ENCODE results near the gene AK5. TPM values are rescaled to one million over a fixed set of nuclear protein-coding genes. Genes with fewer than 3 reads are reported as not detected.

Gene AK5
- polyA plus RNA-seq, 2 of the 4 experiments (the other 2 are of a cell fraction) = 4.9 to 6.1 TPM

DNA sequence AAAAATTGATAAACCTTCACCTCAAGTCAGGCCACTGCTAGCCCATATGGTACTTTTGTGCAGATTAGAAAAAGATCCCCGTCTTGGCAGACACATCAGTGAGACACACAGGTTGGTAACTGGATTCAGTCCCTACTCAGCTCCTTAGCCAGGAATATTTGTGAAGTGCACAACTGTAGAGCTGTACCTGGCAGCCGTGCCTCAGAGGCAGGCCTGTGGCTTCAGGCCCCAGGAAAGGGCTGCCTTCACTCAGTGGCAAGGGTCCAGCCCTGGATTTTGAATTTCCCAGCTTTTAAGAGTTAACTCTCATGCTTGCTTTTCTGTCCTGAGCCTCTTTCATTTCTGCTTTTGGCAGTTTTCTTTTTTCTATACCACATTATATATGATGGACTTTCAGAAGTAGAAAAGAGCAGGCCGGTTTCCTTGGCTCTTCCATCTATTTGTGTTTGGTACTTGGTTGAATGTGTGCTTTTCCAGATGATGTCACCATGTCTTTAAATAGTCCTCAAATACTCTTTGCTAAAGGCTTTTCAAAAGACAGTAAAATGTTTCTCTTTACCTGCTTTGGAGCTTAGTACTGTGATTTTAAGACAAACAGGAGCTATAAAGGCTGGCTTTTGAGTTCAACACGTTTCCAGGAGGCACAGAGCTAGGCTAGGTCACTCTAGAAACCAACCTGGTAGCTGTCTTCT is 186.6 kb downstream of the AK5 start:
- ChIA-PET CTCF (no interaction called here), POLR2A (no interaction called here)
- TF ChIP-seq NFE2L2 (conservative IDR thresholded peaks at IDR 0.05; ENCODE audit: low read length) (no peak), PHF8 (IDR thresholded peaks at IDR 0.05; ENCODE audit: borderline replicate concordance, low read depth) (no peak), JUN (IDR thresholded peaks at IDR 0.05) (no peak), BHLHE40 (IDR thresholded peaks at IDR 0.05; ENCODE audit: low read depth, low read length) (no peak)
- ATAC-seq = no peak
- Histone ChIP-seq H3K9me3 (no peaks in the 10 kb centered on the region), H3K4me1 (peaks cover 5% of the 10 kb centered on the region; the same call in 2 of the 3 replicates), H3K4me2 (no peak overlapping the region), H3K4me3 (no peak overlapping the region), H3K27ac (peak overlapping the region in 1 of 2 experiments; percentile 37; a peak in 1 of 6 replicates)
- no peak for DNase-seq (ENCODE audit: low read depth in 1 of 2, low spot score in 1 of 2)
- WGBS (ENCODE audit: missing lambda C conversion rate) = 47% methylated on average over 4 of the region's 4 CpGs
- FAIRE-seq = no peak

DNA sequence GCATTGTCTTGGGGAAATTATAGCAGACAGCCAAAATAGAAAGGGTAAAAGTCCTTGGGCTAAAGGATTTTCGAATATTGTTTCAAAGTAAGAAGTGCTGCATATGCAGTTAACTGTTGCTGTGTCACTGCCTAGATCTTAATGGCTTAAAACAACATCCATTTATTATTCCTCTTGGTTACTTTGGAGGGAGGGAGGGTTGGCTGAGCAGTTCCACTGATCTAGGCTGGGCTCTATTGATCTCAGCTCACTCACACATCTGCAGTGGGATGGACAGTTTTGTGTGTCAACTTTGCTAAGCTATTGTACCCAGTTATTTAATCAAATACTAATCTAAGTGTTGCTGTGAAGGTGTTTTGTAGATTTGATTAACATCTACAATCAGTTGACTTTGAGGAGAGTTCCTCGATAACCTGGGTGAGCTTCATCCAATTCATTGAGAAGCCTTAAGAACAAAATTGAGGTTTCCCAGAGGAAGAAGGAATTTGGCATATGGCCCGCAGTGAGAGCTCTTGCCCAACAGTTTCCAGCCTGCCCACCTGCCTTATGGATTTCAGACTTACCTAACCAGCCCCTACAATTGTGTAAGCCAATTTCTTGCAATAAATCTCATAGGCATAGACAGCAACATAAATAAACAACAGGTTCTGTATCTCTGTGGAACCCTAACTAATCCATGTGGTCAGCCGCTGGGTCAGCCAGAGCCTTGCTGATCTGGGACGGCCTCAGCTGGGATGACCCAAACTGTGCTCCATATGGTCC is 187.3 kb downstream of the AK5 start:
- WGBS (ENCODE audit: missing lambda C conversion rate) = 88% methylated on average over 5 of the region's 5 CpGs
- ChIA-PET POLR2A (no interaction called here), CTCF (interaction anchor here (0.7 kb wide), 1 partner anchor 103 kb away, joined by 3 read pairs; no protein-coding TSS in a partner anchor)
- no peak for ATAC-seq
- Histone ChIP-seq H3K4me1 (peaks cover 13% of the 10 kb centered on the region; the same call in 2 of the 3 replicates), H3K4me3 (no peak overlapping the region), H3K9me3 (no peaks in the 10 kb centered on the region), H3K27ac (no peak overlapping the region; a peak in 1 of 6 replicates), H3K4me2 (no peak overlapping the region)
- no peak for DNase-seq (ENCODE audit: low read depth in 1 of 2, low spot score in 1 of 2)
- FAIRE-seq = no peak
- TF ChIP-seq HEYL (CRISPR knock-in tag; IDR thresholded peaks at IDR 0.05) = no peak

DNA sequence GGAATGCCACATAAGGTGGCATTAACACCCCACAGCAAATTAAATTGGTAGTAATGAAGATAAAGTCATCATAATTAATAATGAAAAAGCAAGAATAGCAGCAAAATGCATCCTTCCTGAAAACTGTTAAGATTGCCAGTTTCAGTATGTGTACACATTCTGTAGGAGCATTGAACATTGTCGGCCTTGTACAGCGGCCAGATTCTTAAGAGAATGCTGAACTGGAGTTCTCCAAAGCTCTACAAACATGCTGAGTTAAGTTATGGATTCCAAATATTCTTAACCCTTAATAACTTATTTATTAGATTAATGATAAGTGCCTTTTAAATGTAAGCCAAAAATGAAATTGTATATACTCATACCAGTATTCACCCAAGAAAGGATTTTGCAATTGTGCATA is 189.9 kb downstream of the AK5 start:
- Histone ChIP-seq H3K27ac (no peak overlapping the region), H3K9me3 (no peaks in the 10 kb centered on the region), H3K4me1 (peaks cover 19% of the 10 kb centered on the region; the same call in 2 of the 3 replicates), H3K4me3 (no peak overlapping the region), H3K4me2 (no peak overlapping the region)
- no peak for TF ChIP-seq HEYL (CRISPR knock-in tag; IDR thresholded peaks at IDR 0.05)
- TF ChIP-seq ZC3H11A (IDR thresholded peaks at IDR 0.05) = no peak
- TF ChIP-seq, protein P1, sequence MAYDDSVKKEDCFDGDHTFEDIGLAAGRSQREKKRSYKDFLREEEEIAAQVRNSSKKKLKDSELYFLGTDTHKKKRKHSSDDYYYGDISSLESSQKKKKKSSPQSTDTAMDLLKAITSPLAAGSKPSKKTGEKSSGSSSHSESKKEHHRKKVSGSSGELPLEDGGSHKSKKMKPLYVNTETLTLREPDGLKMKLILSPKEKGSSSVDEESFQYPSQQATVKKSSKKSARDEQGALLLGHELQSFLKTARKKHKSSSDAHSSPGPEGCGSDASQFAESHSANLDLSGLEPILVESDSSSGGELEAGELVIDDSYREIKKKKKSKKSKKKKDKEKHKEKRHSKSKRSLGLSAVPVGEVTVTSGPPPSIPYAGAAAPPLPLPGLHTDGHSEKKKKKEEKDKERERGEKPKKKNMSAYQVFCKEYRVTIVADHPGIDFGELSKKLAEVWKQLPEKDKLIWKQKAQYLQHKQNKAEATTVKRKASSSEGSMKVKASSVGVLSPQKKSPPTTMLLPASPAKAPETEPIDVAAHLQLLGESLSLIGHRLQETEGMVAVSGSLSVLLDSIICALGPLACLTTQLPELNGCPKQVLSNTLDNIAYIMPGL (CRISPR knock-in tag; IDR thresholded peaks at IDR 0.05; ENCODE audit: borderline replicate concordance) = no peak
- TF ChIP-seq POLR2AphosphoS2 (conservative IDR thresholded peaks at IDR 0.05; ENCODE audit: low read length) = no peak
- no peak for TF ChIP-seq PHF8 (IDR thresholded peaks at IDR 0.05; ENCODE audit: borderline replicate concordance, low read depth)
- no peak for TF ChIP-seq FOSL2 (IDR thresholded peaks at IDR 0.05)
- no peak for TF ChIP-seq FOSL2 (CRISPR knock-in tag; IDR thresholded peaks at IDR 0.05)
- TF ChIP-seq, protein P2, sequence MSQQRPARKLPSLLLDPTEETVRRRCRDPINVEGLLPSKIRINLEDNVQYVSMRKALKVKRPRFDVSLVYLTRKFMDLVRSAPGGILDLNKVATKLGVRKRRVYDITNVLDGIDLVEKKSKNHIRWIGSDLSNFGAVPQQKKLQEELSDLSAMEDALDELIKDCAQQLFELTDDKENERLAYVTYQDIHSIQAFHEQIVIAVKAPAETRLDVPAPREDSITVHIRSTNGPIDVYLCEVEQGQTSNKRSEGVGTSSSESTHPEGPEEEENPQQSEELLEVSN (IDR thresholded peaks at IDR 0.05; ENCODE audit: borderline replicate concordance, low read depth) = no peak
- TF ChIP-seq RFX5 (IDR thresholded peaks at IDR 0.05) = no peak
- no peak for TF ChIP-seq MAX (IDR thresholded peaks at IDR 0.05)
- TF ChIP-seq EHMT2 (IDR thresholded peaks at IDR 0.05; ENCODE audit: low read depth) = no peak
- ChIA-PET POLR2A (no interaction called here), CTCF (no interaction called here)
- 96% methylated on average over 2 of the region's 2 CpGs for WGBS (ENCODE audit: missing lambda C conversion rate)
- no peak for FAIRE-seq
- no peak for ATAC-seq
- no peak for DNase-seq (ENCODE audit: low read depth in 1 of 2, low spot score in 1 of 2)

DNA sequence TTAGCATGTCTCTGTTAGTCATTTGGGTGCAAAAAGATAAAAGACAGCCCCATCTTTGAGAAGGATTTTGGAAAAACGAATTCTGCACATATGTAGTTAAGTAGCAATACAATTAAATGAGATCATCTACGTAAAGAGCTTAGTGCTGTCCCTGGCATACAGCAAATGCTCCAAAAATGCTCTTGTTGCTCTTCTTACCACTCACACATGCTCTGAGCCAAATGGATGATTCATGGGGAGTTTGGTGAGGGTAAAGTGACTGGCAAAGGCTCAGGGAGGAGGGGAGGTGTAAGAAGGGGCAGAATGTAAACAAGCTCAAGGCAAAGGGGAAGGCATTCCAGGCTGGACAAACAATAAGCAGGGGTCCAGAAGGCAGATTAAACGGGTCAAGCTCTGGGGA is 191.9 kb downstream of the AK5 start:
- peak overlapping the region; percentile 62 for H3K4me2 ChIP-seq
- POLR2A ChIA-PET = no interaction called here
- DNase-seq (ENCODE audit: low read depth in 1 of 2, low spot score in 1 of 2) (peak in 1 of 2 experiments; percentile 30), ATAC-seq (peak; percentile 56 to 83; a peak in 5 of 6 replicates), FAIRE-seq (no peak)
- TF ChIP-seq, protein P1 (CRISPR knock-in tag; IDR thresholded peaks at IDR 0.05; ENCODE audit: borderline replicate concordance) = no peak
- TF ChIP-seq ATOH8 (CRISPR knock-in tag; IDR thresholded peaks at IDR 0.05; ENCODE audit: low read depth) = no peak
- H3K27ac ChIP-seq = peak overlapping the region; percentile 36 to 73; a peak in 4 of 6 replicates
- H3K4me1 ChIP-seq = peaks cover 17% of the 10 kb centered on the region; the same call in 2 of the 3 replicates
- WGBS (ENCODE audit: missing lambda C conversion rate) = 10% methylated on average over 3 of the region's 3 CpGs
- CTCF ChIA-PET = interaction anchor here (1.0 kb wide), 1 partner anchor 25 kb away, joined by 3 read pairs; no protein-coding TSS in a partner anchor
- H3K4me3 ChIP-seq = no peak overlapping the region
- no peaks in the 10 kb centered on the region for H3K9me3 ChIP-seq

Measured in A549 (cell line).